HT1080 (cell line): ENCODE data around the gene NCAM1. TPM values are rescaled to one million over a fixed set of nuclear protein-coding genes. Genes with fewer than 3 reads are reported as not detected.

Source experiments
- DNase-seq: peaks from one replicate; pipeline ENCODE4 v3.0.0-alpha.2; 2015; ENCODE audit warnings: low read depth
- total RNA-seq: library from RNA; depleted of rRNA; stranded (reverse); fragments of >200 nt; shearing (Covaris generic); gene quantifications from 2 replicates; pipeline ENCODE4 v1.2.3, GENCODE V29; 2014

Gene NCAM1
- total RNA-seq, 1 experiment from 2014 or later = 26.3 TPM

DNA sequence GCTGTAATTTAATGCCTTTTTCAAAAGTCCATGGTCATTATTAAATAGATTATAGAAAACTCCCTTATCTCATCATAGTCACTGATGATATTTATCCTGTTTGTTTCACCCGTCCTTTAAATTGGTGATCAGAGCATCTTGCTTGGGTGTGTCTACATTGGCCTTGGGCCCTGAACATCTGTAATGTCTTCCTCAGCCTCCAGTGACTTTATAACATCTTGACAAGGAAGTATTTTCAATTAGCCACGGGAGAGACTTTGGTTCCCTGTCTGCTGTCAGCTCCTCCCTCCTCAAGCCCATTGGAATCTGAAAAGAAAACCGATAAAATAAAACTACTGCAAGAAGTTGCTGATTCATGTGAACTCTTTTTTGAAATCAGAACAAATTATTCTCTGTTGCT, 236.2 kb downstream of the NCAM1 start:
- DNase-seq = no peak

DNA sequence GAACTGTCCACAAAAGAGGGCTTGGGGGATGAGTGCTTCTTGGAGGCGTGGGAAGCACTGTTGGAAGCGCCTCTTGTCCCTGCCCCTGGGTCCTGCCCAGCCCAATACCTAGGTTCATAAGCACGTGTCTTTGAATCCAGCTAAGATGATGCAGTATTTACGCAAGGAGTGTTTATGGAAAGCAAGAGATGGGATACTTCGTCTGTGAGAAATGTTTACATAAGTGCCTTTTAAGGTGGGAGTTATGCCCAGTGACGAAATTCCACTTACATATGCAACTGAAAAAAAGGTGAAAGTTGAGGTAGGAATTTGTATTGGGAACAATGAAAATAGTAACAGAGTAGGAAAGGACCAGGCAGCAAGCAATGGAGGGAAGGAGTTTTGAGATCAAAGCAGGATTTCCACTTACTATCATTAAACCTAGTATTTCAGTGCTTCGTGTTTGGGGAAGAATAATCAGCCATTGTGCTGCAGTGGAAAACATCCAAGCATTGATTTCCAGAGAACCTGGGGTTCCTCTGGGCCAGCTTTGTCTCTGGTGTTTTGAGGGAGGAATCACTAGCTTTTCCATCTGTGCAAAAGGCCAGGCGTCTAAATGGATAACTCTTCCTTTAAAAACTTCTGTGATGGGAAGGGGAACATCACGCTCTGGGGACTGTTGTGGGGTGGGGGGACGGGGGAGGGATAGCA, 237.9 kb downstream of the NCAM1 start:
- no peak for DNase-seq

DNA sequence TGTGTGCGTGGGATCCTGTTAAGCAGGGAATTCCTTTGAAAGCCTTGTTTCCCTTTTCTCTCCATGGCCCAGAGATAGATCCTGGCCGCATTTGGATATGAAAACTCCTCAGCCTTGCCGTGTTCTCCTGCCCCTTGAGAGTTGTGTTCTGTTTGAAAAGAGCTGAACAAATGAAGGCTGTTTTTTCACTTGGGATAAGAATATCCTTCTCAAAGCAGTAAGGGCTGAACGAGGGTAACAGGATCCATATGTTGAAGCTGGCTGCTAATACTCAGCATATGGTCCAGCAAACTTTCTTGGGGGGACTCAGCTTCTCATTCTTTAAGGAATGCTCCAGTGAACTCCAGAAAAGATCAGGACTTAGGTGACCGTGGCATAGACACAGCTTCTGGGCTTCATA, 238.6 kb downstream of the NCAM1 start:
- no peak for DNase-seq

DNA sequence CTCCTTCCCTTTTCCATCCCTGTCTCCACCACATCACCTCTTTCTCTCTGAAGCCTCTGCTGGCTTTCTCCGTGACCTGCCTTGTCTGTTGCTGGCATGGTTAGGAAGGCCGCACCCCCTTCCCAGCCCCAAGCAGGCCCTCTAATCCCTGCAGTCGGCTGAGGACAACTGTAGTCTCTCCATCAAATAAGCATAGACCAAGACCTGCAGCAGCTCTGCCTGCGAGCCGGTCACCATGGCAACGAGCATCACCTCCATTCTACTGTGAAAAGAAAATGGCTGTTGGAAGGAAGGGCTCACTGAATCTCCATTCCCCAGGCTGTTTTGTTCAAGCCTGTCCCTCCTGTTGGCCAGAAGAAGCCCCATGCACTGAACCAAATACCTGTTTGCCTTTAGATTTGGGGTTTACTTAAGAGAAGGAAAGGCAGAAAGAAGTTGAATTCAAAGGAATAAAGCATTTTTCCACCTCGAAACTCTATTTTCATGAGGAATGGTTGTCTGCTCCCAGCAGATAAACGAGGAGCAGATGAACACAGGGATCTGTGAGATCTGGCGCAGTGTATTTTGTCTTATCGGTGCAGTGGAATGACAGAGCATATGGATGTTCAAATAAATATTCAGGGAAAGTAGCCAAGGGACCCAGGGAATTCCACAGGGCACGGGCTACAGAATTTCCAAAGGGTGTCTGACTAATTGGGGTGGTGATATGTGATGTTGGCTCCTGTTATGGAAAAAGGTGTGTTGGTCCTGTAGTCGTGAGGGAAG, 240.0 kb downstream of the NCAM1 start:
- no peak for DNase-seq

DNA sequence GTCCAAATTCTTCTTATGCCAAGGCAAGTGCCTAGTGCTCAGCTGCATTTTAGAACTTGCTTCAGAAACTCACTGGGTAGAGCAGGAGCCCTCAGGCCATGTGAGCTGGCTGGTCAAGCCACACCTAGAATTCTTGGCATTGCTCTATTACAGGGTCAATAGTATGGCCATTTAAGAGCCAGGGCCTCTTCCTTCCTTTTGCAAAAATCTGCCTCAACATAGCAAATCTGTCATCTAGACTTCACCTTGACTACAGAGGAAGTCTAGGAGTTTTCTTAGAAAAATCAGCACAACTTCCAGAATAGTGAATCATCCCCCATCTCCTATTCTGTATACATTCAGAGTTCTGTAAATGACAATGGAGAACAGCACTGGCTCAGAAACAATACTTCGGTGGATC, 241.2 kb downstream of the NCAM1 start:
- peak; percentile 58 for DNase-seq

DNA sequence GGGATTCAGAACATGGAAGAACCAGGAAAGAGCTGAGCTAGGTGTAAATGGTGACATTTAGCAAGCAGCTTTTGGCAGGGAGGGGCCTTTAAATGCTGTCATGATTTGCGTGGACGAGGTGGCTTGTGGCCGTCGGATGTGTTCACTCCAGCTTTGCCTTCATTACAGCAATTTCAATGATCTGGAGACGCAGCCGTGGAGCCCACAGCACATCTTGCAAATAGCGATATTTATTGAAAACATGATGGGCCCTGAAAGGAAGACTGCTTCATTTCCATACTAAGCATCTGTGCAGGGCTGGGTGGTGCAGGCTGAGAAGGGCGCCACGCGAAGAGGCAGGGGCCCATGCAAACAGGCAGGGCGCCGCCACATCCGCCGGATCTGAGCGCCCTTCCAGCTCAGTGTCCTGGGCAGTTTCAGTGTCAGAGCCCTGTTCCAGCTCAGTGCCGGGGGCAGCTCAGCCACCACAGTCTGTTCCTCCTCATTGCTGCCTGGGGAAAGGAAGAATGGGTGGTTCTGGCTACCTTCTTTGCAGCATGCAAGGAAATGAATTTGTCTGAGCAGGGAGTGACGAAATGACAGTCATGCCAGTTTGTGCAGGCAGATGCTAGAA, 242.0 kb downstream of the NCAM1 start:
- no peak for DNase-seq

DNA sequence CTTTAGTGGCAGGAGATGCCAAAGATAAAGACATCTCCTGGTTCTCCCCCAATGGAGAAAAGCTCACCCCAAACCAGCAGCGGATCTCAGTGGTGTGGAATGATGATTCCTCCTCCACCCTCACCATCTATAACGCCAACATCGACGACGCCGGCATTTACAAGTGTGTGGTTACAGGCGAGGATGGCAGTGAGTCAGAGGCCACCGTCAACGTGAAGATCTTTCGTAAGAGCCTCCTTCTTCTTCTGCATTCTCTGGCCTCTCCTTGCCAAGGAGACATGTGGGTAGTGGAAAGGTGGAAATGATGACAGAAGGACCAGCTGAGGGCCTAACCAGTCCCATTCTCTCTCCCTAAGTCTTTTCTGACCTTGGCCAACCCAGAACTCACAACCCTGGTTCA, 243.1 kb downstream of the NCAM1 start:
- peak; percentile 82 for DNase-seq

DNA sequence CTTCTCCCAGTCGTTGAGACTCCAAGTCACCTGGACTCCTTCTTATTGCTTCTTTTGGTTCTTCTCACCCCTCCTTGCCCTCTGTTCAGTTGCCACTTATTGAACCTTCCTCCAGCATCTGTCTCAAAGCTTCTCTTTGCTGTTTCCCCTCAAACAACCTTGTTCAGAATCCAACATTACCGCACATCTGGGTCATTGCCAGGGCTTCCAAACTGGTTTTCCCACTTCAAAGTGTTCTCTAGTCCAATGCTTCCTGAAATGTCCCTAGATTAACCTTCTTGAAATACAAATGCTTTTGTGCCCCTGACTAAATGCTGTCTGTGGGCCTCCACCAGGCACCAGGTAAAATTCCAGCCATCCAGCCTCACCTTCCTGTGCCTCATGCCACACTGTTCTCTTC, 252.3 kb downstream of the NCAM1 start:
- DNase-seq = no peak

DNA sequence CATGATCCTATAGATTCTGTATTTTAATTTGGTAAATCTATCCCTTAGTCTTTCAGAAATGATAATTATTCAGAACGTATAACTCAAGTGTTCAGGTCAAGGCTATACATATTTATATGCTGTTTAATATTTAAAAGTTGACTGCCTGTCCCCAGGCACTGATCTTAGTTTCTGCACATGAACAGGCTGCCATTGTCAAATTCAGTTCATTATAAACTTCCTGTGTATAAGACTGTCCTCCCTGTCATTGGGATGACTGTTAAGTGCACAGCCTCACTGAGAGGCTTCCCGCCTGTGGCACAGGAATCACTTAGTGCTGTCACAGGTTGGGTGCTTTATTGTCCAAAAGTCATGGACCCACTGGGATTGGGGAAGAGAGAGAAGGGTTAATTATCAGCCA, 261.0 kb downstream of the NCAM1 start:
- DNase-seq = no peak

DNA sequence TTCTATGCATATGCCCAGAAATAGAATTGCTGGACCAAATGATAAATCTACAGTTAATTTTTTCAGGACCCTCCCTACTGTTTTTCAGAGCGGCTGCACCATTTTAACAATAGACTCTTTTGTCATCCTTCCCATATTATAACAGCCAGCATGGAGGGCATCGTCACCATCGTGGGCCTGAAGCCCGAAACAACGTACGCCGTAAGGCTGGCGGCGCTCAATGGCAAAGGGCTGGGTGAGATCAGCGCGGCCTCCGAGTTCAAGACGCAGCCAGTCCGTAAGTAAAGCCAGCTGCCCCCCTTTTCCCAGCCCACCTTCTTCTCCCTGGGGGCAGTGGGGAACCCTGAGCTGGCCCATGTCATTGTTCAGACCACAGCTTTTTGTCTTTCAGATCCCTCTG, 273.7 kb downstream of the NCAM1 start:
- DNase-seq = no peak

DNA sequence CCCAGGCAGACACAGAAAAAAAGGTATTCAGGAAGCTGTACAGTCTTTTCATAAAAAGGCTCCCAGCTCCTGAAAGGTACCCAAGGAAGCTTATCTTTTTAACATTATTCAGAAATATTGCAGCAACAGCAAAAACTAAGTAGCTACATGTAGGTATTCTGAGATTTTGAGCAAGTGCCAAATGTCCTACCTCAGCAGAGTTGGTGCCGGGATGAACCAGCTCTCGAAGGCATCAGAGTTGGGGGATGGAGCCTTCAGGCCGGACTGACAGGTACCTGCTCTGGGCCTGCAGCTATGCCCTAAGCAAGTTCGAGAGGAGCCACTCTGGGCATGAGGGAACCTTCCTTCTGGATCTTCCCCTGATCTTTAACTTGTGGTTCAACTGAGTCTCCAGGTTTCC, 276.0 kb downstream of the NCAM1 start:
- DNase-seq = no peak

DNA sequence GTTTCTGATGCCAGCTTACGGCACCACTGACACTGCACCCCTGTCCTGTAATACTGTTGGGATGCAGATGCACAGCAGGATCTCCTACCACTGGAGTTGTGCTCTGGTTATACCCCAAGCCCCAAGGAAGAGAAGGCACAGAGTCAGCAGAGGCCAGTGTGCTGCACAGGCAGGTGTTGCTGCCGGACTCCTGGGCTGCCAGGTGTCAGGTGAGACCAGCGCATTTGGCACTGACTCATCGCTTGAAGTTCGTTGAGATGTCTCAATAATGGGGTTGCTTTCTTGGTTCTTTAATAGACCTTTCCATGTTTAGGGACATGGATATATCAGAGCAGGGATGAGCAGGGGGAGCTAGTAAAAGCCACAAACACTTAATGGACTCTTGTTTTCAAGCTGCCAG, 277.5 kb downstream of the NCAM1 start:
- no peak for DNase-seq

DNA sequence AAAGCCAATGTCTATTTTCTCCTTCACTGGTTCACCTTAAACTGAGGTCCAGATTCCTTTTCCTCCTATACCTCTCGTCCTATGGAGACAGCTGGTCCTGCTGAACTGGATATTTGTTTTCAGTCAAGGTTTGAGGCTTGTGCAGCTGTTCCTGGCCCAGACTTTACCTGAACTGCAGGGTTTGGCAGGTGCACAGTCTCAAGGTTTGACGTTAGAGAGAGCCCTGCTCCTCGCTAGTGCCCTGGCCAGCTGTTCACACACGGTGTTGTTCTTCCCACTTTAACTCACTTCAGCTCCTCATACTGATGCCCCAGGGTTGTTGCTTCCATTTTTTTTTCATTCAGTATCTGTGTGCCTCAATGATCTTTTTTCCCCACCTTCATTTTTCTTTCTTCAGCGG, 279.2 kb downstream of the NCAM1 start:
- no peak for DNase-seq

DNA sequence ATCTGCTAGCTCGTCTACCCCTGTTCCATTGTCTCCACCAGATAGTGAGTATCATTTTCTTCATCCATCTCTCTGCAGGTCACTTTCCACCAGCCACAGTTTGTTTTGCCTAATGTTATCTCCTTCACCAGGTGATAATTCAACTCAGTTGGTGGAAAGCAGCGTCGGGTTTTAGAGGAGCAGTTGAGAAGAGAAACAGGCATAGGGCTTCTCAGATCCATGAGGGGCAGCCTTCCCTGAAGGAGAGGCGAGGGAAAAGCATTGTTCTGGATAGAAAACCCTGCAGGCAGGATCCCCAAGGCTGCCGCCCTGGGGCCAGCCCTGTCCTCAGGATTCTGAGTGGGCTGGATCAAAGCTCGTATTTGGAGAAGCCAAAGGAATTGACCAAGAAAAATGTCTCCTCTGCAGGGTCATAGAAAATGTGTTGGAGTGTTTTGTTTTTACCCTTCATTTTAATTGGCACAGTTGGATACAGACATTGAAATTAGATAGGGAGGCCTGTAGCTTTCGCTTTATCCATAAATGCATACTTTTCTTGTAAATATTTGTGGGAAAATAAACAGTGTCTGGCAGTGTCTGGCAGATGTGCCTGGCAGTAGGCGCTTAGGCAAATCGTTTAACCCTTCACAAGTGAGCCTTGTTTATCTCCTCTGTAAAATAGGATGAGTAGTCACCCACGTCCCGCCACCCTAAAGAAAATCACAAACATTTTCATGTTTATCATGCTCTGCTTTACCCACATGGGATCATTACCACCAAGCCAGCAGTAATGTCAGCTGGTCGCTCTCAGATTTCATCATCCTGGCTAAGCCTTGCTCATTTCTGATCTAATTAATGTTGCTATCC, 279.8 kb downstream of the NCAM1 start:
- DNase-seq = no peak

DNA sequence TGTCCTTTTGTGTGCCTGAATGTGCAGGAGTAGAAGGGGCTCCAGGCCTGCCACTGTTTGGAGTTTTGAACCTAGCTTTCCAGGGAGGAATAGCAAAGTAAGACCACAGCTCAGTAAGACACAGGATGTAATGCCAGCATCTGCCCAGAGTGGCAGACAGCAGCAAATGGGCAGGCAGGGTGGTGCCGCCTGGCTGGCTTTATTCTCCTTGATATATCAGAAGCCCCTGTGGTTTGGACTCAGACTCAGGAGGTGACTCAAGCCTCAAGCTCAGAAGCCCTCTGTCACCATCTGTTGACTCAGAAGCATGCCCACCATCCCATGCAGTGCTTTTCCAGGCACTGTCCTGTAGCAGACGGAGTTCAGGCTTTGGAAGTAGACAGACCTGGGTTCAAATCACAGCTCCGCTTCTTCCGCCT, 280.4 kb downstream of the NCAM1 start:
- peak; percentile 91 for DNase-seq

DNA sequence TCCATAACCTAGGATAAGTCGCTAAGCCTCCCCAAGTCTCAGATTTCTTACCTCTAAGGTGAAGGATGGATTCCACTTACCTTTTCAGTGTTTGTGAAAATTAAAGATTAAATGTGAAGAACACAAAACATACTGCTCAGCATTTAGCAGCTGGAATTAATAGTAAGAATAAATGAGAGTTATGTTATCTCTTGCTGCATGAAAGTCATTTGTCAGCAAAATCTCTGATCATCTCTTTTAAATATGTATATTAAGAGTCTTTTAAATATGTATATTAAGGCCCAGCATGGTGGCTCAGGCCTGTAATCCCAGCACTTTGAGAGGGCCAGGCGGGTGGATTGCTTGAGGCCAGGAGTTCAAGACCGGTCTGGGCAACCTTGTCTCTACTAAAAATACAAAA, 280.8 kb downstream of the NCAM1 start:
- no peak for DNase-seq

DNA sequence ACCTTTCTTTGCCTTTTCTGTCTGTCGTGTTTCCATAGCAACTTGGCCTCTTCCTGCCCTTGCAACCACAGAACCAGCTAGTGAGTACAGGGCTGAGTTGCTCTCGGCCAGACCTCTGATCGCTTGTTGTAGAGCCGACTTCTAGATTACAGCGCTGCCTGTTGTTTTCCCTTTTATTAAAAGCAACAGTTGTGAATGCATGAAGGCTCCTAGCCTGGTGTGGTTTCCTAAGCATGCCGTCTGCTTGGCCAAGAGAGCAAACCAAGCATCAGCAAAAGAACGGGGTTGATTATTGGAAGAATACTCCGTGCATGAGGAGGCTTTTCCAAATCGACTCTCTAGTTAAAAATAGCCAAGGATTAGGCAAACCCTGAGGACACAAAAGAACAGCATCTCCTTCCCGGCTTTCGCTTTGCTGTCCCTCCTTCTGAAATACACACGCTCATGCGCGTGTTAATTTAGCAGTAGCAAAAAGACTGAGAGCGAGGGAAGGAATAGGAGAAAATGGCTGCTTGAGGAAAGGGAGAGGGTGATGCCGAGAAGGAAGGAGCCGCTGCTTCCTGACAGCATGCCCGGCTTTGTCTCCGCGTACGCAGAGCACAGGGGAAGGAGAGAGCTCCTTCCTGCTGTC, 281.7 kb downstream of the NCAM1 start:
- DNase-seq = peak; percentile 11

DNA sequence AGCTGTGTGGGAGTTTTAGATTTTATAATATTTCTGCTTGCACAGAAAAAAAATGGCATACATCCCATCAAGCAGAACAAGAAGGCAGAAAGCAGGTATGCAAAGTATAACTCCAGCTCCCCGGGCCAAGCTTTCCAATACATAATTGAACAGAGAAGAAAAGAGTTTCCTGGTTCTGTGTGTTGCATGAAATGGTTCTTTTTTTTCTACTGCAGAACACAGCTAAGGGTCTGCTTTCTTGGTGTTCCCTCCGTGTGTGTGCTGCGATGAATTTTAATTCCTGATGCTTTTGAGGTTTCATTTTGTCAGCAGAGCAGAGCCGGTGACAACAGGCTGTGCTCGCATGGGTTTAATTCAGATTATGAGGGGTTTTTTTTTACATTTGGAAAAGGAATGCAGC, 282.5 kb downstream of the NCAM1 start:
- no peak for DNase-seq

DNA sequence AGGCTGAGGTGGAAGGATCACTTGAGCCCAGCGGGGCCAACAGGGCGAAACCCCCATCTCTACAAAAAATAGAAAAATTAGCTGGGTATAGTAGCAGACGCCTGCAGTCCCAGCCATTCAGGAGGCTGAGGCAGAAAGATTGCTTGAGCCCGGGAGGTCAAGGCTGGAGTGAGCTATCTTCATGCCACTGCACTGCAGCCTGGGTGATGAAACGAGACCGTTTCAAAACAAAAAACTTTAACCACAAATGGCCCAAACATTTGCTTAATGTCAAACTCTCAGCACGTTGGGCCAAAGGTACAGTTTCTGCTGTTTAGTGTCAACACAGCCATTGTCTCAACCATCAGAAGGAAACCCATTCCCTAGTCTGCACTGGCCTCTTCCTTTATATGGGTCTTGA, 284.0 kb downstream of the NCAM1 start:
- no peak for DNase-seq

DNA sequence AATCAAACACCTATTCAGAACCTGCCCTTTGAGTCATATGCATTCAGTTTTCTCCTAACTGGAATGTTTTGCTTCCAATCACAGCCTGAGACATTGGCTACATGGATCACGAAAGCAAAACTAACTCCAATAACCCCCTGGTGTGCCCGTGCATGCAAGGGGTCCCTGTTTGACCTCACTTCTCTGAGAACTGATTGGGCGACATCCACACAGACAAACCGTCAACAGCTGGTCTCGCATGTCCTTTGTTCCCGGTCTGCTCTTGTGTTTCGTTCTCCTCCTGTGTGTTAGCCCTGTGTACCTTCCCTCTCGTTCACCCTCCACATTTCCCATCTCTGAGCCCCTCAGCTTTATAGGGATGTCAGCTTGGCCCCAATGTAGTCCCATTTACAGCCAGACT, 286.0 kb downstream of the NCAM1 start:
- no peak for DNase-seq

DNA sequence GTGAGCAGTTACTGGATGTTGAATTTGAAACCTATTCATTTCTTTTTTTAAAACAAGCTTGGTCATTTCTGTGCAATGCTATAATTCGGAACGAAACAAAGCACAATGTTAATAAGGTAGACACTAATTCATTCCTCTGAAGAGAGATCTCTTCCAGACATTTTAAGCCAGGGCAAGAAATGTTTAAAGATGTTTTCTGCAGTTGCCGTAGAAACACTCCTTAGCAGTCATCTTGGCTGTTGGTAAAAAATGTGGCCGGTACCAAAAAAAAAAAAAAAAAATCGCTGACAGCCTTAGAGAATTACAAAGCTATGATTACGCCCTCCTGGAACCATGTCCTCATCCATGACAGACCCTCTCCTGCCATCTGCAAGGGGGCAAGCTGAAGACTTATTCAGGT, 286.7 kb downstream of the NCAM1 start:
- DNase-seq = no peak
